ENCODE data around the gene FOXN1. TPM values are rescaled to one million over a fixed set of nuclear protein-coding genes. Genes with fewer than 3 reads are reported as not detected.

The FOXN1 gene
- total RNA-seq, 1 donor from 2014 or later, result not detected

- H3K4me3 ChIP-seq (ENCODE audit: low read depth, low read length), result no peak overlapping the region
- H3K36me3 ChIP-seq (ENCODE audit: control insufficient read depth, insufficient read depth, low read length), result no peaks in the 10 kb centered on the region
- no peaks in the 10 kb centered on the region for H3K27me3 ChIP-seq (ENCODE audit: control insufficient read depth, insufficient read depth, low read length)
- no peak for TF ChIP-seq CTCF (IDR thresholded peaks at IDR 0.05; ENCODE audit: insufficient read depth, low read length, poor library complexity, severe bottlenecking)
- no peak for DNase-seq (ENCODE audit: low read depth)
Observed at GRCh38 chr17:28545787-28546415, 39.8 kb downstream of the FOXN1 start.

GRCh38 chr17:28547096-28547622 is 41.0 kb downstream of the FOXN1 start:
- H3K36me3 ChIP-seq (ENCODE audit: control insufficient read depth, insufficient read depth, low read length), result no peaks in the 10 kb centered on the region
- DNase-seq (ENCODE audit: low read depth), result no peak
- no peaks in the 10 kb centered on the region for H3K27me3 ChIP-seq (ENCODE audit: control insufficient read depth, insufficient read depth, low read length)
- no peak for TF ChIP-seq CTCF (IDR thresholded peaks at IDR 0.05; ENCODE audit: insufficient read depth, low read length, poor library complexity, severe bottlenecking)
- no peak overlapping the region for H3K4me3 ChIP-seq (ENCODE audit: low read depth, low read length)

GRCh38 chr17:28547623-28548416 is 41.7 kb downstream of the FOXN1 start:
- Histone ChIP-seq H3K27me3 (ENCODE audit: control insufficient read depth, insufficient read depth, low read length) (no peaks in the 10 kb centered on the region), H3K4me3 (ENCODE audit: low read depth, low read length) (no peak overlapping the region), H3K36me3 (ENCODE audit: control insufficient read depth, insufficient read depth, low read length) (no peaks in the 10 kb centered on the region)
- DNase-seq (ENCODE audit: low read depth), result no peak
- TF ChIP-seq CTCF (IDR thresholded peaks at IDR 0.05; ENCODE audit: insufficient read depth, low read length, poor library complexity, severe bottlenecking), result peak; percentile 93

- no peak for TF ChIP-seq CTCF (IDR thresholded peaks at IDR 0.05; ENCODE audit: insufficient read depth, low read length, poor library complexity, severe bottlenecking)
- no peaks in the 10 kb centered on the region for H3K36me3 ChIP-seq (ENCODE audit: control insufficient read depth, insufficient read depth, low read length)
- no peaks in the 10 kb centered on the region for H3K27me3 ChIP-seq (ENCODE audit: control insufficient read depth, insufficient read depth, low read length)
- no peak overlapping the region for H3K4me3 ChIP-seq (ENCODE audit: low read depth, low read length)
- DNase-seq (ENCODE audit: low read depth), result no peak
Observed at GRCh38 chr17:28548417-28549130, 42.4 kb downstream of the FOXN1 start.

GRCh38 chr17:28549236-28550132 is 43.3 kb downstream of the FOXN1 start:
- DNase-seq (ENCODE audit: low read depth), result no peak
- no peaks in the 10 kb centered on the region for H3K27me3 ChIP-seq (ENCODE audit: control insufficient read depth, insufficient read depth, low read length)
- TF ChIP-seq CTCF (IDR thresholded peaks at IDR 0.05; ENCODE audit: insufficient read depth, low read length, poor library complexity, severe bottlenecking), result no peak
- no peaks in the 10 kb centered on the region for H3K36me3 ChIP-seq (ENCODE audit: control insufficient read depth, insufficient read depth, low read length)
- H3K4me3 ChIP-seq (ENCODE audit: low read depth, low read length), result no peak overlapping the region
